ENCODE data around the gene IFI6.

DNA sequence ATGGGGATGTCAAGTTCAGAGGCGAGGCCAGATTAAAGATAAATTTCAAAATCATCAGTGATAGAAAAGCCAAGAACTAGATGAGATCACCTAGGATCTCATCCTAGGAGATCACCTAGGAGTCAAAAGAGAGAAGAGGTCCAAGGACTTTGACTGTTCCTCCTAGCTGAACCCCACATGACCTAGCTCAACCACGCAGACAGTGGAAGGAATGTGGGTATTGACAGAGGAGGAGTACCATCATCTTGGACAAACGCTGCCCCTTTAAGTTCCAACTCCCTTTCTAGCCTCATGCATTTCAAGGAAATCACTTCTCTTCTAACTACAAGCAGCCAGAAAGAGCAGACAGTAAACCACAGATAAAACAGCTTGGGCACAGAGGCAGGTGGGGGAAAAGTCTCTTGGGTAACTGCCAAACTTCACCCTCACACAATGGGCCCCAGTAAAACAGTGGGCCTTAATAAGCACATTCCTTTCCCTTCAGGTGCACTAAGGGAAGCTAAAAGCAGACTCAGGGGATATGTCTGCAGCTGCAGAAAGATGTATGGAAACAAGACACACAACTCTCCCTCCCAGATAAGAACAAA lies 41.2 kb upstream of the IFI6 start:
- TF ChIP-seq, protein P1, sequence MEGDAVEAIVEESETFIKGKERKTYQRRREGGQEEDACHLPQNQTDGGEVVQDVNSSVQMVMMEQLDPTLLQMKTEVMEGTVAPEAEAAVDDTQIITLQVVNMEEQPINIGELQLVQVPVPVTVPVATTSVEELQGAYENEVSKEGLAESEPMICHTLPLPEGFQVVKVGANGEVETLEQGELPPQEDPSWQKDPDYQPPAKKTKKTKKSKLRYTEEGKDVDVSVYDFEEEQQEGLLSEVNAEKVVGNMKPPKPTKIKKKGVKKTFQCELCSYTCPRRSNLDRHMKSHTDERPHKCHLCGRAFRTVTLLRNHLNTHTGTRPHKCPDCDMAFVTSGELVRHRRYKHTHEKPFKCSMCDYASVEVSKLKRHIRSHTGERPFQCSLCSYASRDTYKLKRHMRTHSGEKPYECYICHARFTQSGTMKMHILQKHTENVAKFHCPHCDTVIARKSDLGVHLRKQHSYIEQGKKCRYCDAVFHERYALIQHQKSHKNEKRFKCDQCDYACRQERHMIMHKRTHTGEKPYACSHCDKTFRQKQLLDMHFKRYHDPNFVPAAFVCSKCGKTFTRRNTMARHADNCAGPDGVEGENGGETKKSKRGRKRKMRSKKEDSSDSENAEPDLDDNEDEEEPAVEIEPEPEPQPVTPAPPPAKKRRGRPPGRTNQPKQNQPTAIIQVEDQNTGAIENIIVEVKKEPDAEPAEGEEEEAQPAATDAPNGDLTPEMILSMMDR (IDR thresholded peaks at IDR 0.05) = no peak
- TF ChIP-seq EZH2 (IDR thresholded peaks at IDR 0.05; ENCODE audit: borderline replicate concordance, insufficient read depth, low read depth, low read length, poor library complexity, severe bottlenecking) = no peak

Data from B cell (primary cell).